ENCODE results near the gene ADARB1.

ADARB1 gene

DNA sequence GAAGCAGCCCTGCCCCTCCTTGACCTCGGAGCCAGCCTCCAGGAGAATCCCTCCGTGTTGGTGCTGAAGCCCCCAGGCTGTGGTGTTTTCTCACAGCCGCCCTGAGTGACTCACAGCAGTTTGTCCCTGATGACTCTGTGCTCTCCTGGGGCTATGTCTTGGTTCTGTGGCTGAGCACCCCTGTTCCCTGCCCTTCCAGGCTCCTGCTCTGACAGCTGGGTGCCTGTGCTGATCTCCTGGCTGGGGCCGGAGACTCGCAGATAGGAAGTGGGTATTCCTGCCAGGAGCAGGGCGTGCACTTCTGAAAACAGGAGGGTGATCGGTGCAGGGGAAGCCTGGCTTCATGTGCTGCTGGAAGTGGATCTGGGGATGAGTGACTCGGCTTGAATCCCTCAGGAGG lies 178.8 kb downstream of the ADARB1 start:
- TF ChIP-seq, protein P1, sequence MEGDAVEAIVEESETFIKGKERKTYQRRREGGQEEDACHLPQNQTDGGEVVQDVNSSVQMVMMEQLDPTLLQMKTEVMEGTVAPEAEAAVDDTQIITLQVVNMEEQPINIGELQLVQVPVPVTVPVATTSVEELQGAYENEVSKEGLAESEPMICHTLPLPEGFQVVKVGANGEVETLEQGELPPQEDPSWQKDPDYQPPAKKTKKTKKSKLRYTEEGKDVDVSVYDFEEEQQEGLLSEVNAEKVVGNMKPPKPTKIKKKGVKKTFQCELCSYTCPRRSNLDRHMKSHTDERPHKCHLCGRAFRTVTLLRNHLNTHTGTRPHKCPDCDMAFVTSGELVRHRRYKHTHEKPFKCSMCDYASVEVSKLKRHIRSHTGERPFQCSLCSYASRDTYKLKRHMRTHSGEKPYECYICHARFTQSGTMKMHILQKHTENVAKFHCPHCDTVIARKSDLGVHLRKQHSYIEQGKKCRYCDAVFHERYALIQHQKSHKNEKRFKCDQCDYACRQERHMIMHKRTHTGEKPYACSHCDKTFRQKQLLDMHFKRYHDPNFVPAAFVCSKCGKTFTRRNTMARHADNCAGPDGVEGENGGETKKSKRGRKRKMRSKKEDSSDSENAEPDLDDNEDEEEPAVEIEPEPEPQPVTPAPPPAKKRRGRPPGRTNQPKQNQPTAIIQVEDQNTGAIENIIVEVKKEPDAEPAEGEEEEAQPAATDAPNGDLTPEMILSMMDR (IDR thresholded peaks at IDR 0.05): no peak

DNA sequence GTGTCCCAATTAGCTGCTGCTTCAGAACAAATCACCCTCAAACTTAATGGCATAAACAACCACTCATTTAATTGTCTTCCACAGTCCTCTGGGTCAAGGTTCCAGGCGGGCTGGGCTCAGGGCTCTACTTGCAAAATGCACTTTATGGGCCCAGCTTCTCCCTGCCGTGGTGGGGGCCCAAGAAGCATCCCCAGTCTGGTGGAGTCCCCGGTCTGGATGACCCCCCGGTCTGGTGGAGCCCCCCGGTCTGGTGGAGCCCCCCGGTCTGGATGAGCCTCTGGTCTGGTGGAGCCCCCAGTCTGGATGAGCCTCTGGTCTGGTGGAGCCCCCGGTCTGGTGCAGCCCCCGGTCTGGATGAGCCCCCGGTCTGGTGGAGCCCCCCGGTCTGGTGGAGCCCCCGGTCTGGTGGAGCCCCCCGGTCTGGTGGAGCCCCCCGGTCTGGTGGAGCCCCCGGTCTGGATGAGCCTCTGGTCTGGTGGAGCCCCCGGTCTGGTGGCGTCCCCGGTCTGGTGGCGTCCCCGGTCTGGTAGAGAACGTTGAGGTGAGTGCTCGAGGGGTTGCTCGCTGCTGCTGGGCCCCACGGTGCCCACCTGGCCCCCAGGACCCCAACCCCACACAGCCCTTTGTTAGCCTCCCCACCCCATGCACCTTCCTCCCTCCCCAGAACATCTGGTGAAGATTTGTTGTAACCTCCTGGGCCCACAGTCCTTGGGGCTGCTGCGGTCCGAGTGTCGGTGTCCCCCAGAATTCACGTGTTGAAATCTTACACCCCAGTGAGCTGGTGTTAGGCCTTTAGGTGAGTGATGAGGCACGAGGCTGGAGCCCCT lies 179.5 kb downstream of the ADARB1 start:
- TF ChIP-seq, protein P1 (IDR thresholded peaks at IDR 0.05): no peak

DNA sequence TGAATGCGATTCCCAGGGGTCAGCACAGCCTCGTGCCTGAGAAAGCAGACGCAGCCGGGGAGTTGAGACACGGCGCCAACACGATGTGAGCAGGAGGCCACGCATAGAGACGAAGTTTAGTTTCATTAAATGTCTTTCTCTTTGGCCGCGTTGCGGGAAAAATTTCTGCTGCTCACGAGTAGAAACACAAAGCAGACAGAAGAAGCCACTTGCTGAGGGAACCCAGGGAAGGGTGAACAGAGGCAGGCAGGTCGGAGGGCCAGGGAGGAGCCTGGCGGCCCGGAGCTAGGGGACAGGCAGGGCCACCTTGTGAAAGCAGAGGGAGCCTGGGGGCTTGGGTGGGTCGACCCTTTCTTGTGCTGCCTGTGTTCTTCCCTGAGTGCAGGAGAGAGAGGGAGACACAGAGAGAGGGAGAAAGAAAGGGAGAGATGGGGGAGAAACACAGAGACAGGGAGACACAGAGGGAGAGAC lies 180.1 kb downstream of the ADARB1 start:
- TF ChIP-seq, protein P1 (IDR thresholded peaks at IDR 0.05): no peak

DNA sequence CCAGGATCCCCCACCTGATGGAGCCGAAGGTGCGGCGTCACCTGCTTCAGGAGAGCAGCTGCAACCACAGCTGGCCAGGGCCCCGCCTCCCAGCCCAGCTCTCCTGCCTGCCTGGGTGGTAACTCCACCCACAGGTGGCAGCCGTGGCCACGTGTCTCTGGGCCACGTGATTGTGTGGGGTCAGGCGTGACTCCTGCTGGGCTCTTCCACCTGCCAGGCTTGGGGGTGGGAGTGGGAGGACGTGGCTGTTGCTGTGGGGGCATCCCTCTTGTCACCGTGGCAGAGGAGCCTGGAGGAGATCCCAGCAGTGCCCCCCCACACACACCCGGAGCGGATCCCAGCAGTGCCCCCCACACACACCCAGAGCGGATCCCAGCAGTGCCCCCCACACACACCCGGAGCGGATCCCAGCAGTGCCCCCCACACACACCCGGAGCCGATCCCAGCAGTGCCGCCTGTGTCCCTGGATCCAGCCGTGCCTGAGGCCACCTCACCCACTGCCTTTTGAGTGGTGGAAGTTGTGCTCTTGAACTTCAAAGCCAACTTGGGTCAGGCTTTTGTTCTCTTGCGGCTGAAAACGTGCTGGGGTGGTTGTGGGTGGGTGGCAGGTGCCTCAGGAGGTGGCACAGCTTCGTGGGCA lies 181.1 kb downstream of the ADARB1 start:
- TF ChIP-seq, protein P1 (IDR thresholded peaks at IDR 0.05): no peak

DNA sequence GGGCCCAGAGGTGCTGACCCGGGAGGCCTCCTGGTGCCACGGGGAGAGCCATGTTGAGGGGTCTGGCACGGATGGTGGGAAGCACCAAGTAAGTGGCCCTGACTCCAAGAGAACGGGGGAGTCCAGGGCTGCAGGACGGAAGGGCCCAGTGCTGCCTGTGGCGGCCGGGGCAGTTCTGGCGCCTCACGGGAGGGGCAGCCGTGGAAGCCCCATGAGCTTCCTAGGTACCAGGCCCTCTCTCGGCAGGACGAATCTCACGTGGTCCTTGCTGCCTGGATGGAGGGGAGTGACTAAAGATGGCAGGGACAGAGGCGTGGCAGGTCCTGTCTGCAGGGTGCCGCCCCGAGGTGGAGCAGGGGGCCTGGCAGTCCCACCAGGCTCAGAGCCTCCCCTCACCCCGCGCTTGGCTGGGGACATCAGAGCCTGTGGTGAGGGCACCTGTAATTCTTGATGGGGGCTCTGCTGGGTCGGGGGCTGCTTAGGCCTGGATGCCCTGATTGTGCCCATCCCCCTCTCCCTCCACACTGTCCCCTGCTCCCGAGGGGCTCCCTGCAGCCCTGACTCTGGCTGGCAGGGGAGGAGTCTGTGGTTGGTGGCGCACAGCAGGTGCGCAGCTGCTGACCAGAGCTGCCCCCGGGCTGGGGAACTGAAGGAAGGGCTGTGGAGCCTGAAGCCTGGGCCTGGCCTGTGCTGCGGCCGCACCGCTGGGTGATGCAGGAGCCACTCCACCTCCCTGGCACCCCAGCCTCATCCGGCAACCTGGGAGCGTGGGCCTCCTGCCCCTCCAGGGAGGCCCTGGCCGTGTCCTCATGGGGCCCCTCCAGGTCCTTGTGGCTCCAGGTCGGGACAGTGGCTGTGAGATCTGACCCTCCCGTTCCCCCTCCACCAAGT lies 181.9 kb downstream of the ADARB1 start:
- TF ChIP-seq, protein P1 (IDR thresholded peaks at IDR 0.05): no peak

DNA sequence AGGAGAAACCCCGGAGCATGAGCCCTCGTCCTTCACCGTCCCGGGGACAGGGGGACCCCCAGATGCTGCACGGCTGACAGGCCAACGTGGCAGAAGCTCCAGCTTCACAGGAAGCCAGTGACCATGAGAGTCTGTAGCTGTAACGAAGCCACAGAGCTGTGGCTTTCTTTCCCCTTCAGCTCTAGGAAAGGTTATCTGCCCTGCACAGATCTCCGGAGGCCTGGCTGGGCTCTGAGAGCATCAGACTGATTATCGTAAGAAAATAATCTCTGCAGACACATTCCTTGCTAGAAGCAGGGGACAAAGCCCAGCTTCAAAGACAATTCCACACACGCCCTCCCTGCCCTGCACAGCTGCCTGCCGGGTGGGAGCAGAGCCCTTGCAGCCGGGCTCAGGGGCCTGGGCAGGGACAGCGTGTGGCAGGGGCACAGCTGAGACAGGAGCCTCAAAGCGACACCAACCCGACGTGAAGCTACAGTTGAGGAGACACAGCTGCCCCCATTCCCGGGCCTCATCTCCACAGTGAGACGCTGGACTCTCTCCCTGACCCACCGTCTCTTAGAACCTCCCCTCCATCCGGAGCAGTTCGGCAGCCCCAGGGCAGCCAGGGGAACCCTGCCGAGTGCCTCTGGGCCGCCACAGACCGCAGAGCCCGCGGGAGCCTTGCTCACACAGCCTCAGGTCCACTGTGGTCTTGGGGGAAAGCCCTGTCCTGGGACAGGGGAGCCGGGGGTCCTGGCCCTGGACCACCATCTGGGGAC lies 182.7 kb downstream of the ADARB1 start:
- TF ChIP-seq, protein P1 (IDR thresholded peaks at IDR 0.05): no peak

Data from LNCAP (cell line).